Putamen (tissue), 1 donor: ENCODE data around the gene LDLRAD3.
A peak's percentile ranks its signal among the peaks of the same experiment; 100 is the strongest.

Experiments
- DNase-seq: peaks from one replicate; pipeline ENCODE4 v3.0.0-alpha.2; 2016; ENCODE audit warnings: low spot score

Gene LDLRAD3

DNA sequence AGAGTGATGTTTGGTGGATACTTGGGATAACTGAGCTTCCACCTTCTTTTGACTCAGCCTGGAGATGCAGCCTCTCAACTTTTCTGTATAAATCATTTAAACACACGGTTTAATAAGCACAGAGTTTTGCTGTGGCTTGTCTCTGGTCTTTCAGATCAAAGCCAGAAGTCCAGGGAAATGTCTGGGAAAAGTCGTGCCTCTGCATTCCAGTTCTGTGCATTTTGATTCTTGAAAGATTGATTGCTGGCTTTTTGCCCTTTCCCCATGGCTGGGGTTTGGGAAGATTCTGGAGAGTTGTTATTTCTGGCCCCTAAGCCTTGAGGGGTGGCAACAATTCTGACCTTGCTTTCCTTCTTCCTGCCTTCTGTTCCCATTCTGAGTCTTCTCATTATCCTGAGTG is 191.2 kb downstream of the LDLRAD3 start:
- DNase-seq, result no peak

DNA sequence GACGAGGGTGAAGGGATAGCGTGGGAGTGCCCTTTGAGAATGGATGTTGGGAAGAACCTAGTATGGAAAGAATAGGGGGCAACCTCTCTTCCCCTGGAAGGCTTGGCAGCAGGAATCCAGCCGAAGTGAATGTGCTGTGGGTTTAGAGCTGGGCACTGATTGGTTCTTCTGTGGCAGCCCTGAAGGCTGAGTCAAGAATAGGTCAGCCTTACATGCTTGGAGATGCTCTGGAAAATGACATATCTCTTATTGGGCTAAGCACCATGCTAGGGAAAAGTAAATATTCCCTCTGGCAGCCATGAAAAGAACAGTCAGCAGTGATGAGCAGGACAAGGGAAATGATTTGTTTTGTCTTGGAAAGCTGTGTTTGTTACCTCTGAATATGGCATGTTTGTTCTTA is 195.9 kb downstream of the LDLRAD3 start:
- no peak for DNase-seq

DNA sequence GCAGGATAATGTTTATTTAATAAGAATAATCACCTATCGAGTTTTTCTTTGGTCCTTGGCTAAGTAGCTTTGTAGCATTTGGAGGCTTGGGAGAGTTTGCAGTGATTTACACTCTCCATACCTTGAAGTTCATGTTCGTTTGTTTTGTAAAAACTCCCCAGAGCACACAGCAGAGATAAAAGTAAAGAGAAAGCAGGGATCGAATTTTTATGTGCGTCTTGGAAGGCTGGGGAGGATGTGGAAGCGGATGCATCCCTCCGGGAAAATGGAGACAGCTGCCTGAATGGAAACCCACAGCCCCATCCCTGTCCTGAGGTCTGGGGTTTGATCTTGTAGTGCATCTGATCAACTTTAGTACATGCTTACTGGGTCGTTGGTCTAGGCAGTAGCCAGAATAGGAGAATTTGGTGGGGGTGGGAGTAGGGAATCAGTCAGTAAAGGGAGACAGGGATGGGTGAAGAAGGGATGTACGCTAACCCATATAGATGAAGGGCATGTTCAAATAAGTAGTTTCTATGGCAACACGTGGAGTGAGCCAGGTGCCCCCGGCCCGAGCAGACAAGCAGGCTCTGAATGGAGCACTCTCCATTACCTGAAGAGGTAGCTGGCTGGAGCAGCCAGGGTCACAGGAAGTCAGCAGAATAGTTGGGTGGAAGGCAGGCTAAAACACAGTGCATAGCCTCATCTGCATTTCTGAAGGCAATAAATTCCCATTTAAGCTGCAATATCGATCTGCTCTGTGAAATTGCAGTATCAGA is 197.5 kb downstream of the LDLRAD3 start:
- DNase-seq, result no peak

DNA sequence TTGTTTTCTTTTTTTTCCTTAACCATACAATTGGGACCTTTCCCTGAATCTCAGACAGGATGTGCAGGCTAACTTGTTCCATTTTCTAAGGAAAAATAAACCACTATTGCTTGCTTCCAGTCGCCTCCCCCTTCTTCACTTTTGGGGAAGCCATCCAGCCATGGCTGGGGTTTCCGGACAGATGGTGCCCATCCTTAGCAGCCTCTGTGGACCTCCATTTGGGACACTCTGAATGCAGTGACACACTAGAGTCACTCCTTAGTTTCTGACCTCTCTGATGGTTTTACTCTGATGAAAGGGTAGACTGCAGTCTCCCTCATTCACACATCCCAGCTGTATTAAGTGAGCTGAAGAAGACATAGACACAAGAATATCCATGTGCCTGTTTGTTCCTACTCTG is 198.1 kb downstream of the LDLRAD3 start:
- DNase-seq, result no peak

DNA sequence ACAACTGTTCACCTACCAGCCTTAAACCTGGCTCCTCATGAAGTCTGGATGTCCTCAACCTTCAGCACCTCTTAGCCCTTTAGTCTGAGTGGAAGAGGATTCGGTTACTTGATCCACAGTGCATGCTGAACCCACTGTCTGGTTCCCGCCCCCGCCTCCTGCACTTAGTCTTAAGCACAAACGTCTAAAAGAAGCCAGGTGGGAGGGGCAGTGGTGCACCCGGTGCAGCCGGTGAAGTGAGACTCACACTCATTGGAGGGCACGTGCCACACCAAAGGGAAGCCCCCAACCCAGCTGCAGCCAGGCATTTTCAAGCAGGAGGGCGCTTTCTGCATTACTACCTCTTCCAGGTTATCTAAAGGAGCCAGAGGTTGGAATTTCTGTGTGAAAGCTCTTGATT is 198.6 kb downstream of the LDLRAD3 start:
- DNase-seq, result no peak

DNA sequence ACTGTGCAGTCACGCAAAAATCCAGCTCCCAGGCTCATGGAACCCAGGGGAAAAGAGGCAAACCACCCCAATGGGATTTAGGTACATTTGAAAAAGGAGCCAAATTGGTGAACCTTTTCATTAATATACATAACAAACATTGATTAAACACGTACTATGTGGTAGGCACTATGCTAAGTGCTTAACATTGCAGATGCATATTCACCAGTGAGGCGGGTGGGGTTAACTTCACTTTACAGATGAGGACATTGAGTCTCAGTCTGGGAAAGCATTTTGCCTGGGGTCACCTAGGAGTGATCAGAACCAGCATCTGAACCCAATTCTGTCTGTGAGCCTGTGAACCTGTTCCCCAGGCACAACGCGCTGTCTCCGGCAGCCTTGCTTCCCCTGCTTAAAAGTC is 199.0 kb downstream of the LDLRAD3 start:
- DNase-seq, result no peak

DNA sequence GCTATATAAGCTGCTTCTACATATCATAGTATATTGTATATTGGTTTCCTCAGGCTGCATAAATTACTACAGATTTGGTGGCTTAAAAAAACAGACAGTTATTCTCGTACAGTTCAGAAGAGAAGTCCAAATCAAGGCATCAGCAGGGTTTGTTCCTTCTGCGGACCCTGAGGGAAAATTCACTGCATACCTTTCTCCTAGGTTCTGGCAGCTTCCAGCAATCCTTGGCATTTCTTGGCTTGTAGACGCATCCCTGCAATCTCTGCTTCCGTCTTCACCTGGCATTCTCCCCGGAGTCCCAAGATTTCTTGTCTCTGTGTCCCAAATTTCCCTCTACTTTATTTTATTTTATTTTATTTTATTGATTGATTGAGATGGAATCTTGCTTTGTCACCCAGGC is 202.6 kb downstream of the LDLRAD3 start:
- no peak for DNase-seq

DNA sequence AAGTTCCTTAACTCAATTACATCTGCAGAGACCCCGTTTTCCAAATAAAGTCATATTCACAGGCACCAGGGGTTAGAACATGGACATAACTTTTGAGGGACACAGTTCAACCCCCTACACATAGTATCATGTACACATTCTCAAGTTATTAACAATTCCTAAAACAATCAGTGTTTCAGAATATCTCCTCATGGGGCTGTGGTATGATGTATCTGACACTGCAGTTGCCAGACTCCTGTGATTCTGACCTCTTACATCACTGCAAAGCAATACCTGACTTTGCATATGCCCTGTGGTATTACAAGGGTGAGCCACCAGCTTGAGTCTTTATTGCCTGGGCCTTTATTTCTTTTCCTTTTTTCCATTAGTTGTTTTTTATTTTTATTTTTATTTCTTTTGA is 203.6 kb downstream of the LDLRAD3 start:
- no peak for DNase-seq

DNA sequence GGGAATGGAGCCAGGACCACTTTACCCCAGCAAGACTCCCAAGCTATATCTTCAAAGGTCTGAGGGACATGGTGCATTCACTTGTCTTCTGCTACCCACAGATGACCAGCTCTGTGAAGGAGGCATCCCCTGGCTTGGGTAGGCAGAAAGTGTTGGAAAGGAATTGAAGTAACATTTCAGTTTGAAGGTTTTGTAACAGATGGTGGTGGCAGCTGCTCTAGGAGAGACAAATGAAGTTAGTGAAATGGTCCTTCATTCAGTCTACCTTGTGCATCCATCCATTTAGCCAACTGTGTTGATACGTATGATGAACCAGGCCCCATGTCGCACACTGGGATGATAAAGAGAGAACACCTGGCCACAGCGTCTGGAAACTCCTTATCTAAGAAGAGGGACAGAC is 204.8 kb downstream of the LDLRAD3 start:
- DNase-seq, result no peak

DNA sequence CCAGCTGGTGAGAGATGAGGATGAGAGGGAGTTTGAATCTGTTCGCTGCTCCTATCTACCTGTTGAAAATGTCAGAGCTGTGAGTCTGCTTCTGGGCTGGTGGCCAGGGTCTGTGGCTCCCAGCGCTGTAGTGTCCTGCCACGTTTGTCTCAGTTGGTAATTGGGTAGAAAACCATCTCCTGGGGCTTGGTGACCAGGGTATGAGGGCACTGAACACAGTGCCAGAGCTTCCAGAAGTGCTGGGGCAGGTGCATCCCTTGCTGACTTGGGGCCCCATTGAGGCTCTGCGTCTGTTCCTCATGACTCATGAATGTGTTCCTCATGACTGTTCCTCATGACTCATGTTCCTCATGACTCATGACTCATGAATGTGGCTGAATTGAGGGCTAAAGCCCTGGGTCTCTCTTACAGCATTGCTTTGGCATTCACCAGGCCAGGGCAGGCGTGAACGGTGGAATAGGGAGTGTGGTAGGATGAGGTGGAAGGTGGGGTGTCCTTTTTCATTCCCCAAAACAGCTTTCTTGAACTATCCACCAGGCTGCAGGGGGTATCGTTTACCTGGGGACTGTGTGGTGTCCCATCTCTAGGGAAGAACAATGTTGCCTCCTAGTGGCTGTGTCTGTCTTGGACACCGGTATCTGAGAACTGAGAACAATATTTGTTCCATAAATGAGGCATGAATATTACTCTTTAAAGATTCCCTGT is 205.8 kb downstream of the LDLRAD3 start:
- no peak for DNase-seq

DNA sequence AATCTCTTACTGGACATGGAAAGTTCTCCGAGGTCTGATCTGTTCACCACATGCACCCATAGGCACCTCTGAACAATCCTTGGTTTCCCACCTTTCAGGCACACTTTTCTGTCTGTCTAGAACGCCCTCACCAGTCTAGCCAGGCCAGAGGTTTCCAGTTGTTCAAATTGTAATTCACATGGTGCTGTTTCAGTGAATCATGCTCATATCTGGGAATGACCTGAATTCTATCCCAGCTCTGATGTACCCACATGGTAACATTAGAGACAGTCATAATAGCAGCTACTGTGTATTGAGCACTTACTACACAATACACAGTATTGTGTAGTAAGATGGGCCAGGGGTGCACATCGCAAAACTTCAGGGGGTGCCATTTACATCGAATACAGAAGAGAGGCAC is 207.1 kb downstream of the LDLRAD3 start:
- DNase-seq, result no peak

DNA sequence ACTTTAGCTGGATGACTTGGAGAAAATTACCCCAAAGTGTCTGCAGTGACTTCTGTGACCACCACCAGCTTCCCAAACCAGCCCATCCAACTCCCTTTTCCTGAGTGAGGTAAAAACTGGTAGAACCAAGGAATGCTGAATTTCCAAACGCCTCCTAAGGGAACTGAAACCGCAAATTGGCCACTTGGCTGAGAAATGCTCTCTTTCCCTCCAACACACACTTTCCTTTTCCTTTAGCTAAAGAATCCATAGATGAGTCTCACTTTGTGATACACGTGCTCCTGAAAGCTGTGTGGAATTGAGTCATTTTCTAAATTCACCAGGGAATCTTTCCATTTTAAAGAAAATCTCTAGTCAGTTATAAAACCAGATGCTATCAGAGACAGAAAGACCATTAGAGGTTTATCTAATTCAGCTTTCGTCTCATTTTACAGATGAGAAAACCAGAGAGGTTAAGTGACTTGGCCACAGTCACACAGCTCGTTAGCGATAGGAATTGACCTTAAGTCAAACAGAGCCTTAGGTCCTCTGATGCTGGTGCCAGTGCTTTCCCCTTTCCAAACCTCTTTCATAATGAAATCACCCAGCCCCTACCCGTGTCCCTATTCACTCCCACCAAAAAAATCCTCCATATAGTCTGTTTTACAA is 208.2 kb downstream of the LDLRAD3 start:
- DNase-seq, result no peak

DNA sequence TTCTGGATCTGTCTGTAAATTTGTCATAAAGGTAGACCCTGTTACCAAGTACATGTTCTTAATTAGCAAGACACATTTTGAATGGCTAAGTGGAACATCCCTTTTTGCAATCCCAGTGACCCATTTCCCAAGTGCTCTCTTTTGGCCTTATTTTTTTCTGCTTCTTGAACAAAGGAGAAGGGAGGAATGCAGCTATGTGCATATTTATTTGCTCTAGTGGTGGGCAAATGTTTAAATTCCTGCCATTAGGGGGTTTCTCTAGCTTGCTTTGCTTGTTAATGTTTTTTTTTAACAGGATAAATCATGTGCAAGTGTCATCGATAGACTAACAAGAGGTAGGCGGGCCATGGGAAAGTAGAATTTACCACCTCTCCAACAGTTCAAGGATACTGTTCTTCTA is 209.7 kb downstream of the LDLRAD3 start:
- no peak for DNase-seq

DNA sequence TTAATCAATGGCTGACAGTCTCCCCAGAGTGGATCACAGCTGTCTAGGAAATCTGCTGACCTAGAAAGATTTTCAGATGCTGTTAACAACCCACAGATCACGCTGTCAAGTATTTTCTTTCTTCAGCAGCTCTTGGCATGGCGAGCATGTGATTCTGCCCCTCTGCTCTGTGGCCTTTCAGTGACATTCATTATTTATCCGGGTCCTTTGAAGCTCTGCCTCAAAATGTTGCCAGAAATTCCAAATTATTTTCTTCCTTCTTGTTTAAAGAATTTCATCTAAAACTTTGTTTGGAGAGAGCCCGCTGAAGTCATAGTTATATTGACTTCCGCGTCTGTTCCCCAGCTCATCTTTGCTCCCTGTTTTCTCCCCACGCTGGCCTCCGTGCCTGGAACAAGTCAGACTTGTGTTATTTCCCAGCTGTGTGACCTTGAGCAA is 211.3 kb downstream of the LDLRAD3 start:
- no peak for DNase-seq

DNA sequence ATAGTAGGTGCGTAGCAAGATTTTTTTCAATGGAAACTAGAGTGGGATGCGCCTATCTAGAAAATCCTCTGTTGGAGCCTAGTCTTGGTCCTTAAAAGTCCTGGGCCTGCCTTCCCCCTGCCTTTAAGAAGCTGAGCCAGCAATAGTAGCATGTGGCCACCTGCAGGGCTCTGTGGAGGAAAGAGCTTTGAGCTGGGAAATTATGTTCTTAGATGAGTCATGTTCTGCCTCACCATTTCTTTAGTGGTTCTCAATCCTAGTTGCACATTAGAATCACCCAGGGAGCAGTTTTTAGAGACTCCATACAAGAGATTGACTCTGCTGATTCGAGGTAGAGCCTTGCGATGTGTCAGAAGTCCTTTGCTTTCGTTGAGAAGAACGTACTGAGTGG is 211.9 kb downstream of the LDLRAD3 start:
- no peak for DNase-seq

DNA sequence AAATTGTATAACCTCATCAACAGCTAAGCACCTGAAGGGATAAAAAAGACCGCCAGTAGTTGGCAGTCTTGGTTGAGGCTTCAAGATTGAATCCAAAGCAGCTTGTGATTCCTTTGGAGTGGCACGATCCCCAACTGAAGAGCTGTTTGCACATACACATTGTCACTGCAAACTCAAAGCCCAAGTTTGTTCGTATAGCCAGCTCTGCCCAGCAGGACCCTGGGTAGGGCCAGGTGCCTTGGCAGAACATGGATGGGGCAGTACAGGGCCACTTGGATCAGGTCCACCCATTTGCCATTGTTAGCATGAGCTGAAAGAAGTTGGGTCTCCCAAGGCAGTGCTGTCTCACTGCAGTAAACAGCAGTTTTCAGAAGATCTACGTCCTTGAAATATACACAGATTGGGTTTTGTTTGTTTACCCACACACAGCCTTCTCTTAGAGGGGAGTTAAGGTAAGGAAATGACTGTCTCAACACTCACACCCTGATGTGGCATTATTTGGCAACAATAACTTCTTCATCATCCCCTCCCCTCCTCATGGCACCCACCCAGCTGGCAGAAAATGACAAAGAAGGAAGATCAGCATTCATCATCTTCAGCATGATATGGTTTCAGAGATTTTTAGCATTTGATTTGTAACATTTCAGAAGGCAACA is 212.4 kb downstream of the LDLRAD3 start:
- peak; percentile 64 for DNase-seq

DNA sequence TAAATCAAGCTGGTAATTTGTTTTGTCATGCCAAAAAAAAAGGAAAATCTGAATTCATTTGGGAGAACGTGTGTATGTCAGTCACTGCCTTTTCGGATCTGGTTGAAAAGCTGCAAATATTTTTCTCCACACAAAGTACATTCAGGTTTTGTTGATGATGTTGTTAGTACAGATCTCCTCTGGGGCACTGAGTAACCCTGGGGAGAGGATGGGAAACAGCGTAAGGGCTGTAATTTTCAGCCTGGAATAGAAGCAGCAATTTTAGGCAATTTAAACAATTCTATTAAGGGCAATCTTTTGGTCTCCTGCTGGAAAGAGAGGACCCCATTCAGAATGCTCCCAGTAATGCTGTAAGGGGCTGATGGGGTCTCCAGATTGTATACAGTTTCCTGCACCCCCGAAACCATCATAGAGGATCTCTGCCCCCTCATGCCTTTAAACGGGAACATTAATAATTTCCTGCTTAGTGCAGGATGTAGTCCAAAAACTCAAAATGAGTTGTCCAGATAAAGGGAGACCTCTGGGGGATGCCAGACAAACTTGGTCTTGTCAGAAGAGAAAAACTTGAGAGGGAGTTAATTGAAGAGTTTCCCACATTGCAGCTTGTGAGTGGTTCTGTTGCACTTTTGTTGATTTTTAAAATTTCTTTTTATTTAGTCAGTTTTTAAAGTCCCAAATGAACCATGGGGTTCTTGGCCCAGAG is 213.1 kb downstream of the LDLRAD3 start:
- DNase-seq, result no peak

DNA sequence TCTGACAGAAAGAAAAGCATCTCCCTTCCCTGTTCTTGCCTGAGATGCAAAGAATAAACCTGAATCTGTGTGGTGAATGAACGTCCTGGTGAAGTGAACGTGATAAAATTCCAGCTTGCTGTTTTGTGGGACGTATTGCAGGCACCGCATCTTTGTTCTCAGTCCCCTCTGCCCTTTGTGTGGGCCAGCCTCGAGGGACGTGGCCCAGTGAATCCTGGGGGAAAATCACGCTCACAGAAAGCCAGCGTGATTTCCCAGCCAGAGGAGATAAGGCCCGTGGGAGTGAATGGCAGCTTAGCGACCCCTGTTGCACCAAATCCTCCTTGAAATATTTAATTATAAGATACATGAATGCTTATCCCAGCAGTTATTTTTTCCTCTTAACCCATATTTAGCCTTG is 216.2 kb downstream of the LDLRAD3 start:
- no peak for DNase-seq

DNA sequence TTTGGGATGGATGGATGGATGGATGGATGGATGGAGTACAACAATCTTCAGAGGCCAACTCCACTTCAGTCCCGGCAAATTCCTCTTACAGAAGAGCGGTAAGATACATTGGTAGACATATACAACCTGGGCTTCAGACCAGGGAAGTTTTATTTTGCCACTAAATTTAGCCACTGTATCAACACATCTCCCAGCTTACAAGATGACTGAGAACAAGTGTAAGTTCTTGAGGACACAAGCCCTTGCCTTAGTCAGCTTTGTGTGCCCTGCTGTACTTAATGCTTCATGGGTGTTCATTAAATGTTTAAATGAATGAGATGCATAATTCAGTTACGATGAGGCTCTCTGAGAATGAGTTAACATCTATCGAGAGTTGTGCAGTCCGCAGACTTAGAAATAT is 217.7 kb downstream of the LDLRAD3 start:
- no peak for DNase-seq

DNA sequence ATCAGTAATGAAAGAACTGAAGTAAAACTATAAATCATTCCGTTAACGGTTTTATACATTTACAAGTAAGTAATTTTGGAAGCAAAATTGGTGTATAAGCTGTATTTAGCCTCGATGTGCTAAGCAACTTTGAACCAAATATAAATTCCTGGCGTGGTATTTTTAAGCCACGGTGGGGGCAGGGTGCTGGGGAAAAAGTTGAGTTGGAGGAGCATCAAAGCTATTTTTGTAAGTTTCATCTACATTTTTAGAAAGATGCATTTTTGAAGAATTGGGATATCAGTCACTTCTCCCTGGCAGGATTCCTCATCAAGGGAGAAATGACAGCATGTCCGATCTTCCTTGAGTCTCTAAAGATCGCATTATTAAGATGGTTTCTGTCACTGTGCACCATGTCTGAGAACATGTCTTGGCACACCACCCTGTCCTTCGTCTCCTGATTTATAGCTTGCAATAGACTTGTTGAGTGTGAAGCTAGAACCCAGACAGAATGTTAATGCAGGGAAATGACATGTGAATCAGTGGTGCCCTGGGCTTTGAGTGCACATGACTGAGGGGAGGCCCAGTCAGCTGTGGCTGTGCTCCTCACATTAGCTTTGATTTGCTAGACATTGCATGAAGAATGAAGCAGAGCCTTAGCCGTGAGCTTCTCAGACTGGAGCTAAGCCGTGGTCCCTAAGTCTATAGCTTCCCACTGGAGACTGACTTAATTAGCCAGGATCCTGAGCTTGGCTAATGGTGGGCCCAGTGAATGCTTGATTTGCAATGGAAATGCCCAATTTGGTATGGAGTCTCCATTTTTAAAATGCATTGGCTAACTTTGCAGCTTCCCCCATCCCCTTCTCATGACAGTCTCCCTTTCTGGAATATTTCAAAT is 218.4 kb downstream of the LDLRAD3 start:
- no peak for DNase-seq

DNA sequence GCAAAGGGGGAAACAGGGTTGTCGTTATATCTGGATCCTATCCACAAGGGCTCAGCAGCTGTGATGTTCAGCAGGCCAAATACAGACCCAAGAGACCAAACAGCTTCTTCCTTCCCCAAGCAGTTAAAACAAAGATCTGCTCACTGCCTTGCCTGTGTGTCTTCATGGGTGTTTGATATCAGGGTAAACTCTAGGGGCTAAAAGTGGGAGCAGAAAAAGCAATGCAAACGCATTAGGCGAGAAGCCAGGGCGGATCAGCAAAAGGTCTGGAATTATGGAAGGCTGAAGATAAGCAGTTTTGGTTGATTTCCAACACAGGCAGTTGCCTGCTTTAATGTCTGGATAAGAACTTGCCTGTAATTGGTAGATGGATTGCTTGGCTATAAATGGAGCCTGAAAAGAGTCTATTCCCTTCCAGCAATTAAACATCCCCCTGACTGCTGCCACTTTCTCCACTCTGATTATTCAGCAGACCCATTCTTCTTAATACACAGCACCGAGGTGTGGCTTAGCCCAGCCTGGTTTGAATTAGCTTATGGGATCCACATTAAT is 219.1 kb downstream of the LDLRAD3 start:
- DNase-seq, result no peak
